Inflammatory macrophage treated with lipopolysaccharide for 1 hour (primary cell): Measurements from ENCODE around the gene ABHD16B.

Experiments
- DNase-seq, 2 donors: peaks; one replicate each; pipeline ENCODE4 v3.0.0-alpha.2; 2020 to 2022

The ABHD16B gene

GRCh38 chr20:63861365-63861934 lies at the start of gene ABHD16B:
Gene ABHD16B, plus strand, starts transcription at chr20:63861498. Its CDS starts 43 bp downstream, at chr20:63861541.
- DNase-seq, result no peak

DNA sequence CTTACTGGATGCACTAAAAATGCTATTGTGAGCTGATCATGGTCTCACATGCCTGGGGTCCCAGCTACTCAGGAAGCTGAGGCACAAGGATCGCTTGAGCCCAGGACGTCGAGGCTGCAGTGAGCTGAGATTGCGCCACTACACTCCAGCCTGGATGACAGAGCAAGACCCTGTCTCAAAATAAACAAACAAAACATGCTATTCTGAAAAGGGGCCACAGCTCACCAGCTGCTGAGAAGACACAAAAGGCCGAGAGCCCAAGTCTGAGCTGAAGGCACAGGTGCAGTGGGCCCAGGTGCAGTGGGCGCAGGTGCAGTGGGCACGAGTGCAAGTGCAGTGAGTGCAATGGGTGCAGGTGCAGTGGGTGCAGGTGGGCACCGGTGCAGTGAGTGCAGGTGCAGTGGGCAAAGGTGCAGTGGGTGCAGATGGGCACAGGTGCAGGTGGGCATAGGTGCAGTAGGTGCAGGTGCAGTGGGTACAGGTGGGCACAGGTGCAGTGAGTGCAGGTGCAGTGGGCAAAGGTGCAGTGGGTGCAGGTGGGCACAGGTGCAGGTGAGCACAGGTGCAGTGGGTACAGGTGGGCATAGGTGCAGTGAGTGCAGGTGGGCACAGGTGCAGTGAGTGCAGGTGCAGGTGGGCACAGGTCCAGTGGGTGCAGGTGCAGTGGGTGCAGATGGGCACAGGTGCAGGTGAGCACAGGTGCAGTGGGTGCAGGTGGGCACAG lies 46.2 kb upstream of the ABHD16B start:
- DNase-seq, result no peak

- peak in 1 of 2 donors; percentile 12 for DNase-seq
These were observed 45.6 kb upstream of the ABHD16B start for GRCh38 chr20:63815615-63816253.

DNA sequence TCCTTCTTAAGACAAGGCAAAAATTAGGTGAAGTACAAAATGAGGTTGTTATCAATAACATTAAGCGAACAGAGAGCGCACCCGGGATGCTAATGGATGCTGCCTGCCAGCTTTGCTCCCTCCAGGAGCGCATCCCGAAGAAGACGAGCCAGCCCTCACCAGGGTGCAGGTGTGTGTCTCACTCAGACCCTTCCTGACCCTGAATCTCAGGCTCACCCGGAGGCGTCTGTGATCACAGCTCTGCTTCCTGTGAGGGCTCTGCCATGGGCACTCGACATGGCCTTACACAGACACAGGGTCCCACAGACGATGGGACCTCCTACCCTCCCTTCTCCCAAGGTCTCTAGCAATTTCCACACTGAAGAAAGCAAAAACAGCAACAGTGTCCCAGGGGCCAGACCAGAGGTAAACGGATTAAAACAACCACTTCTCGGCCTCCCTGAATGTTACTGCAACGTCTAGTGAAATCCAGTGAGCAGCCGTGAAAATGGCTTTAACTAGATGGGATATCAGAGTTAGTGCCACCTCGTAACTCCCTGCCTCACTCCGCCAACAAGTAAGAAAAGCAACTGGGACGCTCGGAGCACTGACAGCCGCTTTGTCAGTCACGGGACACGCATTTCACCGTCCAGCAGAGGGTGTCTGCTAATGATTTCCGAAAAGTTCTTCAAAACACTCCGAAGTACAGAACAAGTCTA lies 41.9 kb upstream of the ABHD16B start:
- DNase-seq, result no peak

- peak; percentile 35 to 50 for DNase-seq
These were observed 39.5 kb upstream of the ABHD16B start for GRCh38 chr20:63821811-63822210.

DNA sequence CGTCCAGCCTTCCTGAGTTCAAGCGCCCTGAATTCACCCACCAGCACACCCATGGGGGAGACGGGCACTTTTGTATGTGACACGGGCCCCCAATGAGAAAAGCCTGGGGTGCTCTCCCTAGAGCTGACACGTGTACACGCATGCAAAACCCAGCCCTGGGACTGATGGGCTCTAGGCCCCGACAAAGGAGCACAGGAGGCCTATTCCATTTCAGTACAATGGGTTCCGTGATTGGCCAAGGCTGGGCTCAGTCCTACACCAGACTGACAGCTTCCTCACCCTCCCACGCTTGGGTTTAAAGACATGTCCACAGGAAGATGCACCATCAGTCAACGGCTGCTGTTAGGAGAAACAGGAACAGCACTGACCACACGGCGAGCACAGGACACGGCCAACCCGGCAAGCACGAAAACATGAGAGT lies 39.0 kb upstream of the ABHD16B start:
- DNase-seq, result peak; percentile 86 to 91

DNA sequence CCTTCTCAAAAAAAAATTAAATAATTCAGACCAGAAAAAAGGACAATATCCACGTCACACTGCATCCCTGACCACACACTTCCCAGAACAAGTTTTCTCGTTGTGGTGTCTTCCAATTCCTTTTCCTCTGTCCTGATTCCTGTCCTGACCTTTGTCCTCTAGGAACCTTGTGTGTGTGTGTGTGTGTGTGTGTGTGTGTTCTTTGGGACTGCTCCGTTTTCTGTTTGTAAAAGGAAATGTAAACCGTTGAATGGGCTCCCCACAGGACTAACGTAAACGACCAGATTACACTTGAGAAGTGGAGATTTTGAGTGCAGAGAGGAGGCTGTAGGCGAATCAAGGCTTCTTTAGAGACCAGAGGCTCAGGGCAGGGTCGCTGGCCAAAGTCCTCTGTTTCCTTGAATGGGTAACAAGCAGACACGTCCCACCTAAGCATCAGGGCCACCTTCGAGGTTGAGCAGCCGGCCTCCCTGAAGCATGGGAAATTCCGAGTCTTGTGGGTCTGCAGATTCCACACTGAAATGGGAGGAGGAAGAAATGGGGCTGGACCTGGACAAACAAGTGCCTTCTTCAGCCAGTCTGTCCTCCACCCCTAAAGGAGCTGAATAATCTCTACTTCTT lies 37.5 kb upstream of the ABHD16B start:
- no peak for DNase-seq

DNA sequence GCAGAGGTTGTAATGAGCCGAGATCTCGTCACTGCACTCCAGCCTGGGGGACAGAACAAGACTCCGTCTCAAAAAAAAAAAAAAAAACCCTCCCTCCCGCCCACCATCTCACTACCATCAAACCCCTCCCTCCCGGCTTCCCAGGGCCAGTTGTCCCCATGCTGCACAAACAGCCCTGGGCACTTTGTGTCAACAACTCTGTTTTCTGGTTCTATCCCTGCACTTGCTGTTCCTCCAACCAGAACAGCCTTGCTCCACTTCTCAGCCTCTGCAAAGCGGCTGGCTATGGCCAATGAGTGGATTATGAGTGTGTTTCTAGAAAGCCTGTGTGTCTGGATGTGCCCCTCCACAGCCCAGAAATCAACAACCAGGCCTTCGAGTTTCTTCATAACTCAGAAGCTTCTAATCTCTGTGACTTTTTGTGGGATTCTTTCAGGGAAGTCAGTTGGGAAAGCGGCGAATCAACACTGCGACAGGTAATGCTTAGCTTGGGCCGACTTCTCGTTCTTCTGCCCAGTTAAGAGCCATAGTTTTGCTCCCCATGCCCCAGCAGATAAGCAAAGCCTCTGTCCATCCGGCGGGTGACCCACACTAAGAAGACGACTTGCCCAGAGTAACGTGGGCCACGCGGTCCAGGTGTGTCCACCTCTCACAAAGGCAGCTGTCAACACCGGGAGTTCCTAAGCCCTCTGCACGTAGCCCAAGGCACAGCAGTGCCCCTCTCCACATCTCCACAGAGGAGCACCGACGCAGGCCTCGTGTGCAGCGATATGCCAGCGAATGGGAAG lies 35.8 kb upstream of the ABHD16B start:
- no peak for DNase-seq

DNA sequence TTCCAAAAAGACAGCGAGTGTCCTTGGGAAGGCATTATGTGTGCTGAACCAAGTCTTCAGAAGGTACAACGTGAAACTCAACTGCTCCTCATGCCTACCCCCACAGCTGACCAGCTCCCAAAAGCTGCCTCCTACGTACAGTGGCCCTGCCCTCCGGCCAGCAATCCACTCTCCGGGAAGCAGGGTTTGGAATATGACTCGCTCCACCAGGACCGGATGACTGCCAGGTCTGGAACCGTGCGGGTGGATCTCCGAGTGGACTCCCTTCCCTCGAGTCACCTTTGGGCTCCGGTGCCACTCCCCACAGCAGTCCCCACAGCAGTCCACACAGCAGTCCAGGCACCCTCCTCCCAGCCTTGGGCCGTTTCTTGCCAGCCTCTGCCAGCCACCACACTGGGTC lies 34.5 kb upstream of the ABHD16B start:
- no peak for DNase-seq

DNA sequence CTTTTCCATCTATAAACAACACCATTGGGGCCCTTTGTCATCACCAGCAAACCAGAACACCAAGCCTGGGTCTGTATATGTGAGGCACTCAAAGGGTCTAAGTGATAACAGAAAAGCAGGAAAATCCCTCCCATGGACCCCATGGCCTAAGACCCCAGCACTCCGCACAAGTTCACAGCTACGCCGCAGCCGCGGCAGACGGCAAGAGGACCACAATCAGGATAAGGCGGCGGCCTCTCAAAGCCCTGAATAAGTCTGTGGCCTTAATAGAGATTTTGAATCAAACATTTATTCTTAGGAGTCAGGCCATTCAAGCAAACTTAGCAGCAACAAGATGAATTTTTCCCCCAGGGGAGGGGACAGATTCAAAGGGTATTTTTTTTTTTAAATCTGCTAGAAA lies 33.2 kb upstream of the ABHD16B start:
- DNase-seq, result no peak

DNA sequence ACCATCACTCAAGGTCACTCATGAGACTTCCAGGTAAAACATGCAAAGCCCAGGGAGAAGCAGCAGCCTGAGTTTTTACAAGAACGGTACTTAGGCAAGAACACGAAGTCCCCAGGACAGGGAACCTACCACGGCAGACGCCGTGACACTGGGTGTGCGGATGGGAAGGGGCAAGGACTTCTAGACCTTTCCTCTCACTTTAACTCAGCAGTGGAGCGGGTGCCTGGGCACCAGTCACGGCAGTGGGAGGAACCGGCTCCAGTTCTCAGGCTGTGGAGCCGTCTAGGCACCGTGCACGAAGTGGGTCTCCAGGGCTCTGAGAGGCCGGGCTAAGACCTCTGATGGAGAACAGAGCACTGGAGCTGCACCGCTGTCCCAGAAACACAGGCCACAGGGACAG lies 32.8 kb upstream of the ABHD16B start:
- no peak for DNase-seq

GRCh38 chr20:63828951-63829350 lies 32.3 kb upstream of the ABHD16B start:
- DNase-seq, result no peak

DNA sequence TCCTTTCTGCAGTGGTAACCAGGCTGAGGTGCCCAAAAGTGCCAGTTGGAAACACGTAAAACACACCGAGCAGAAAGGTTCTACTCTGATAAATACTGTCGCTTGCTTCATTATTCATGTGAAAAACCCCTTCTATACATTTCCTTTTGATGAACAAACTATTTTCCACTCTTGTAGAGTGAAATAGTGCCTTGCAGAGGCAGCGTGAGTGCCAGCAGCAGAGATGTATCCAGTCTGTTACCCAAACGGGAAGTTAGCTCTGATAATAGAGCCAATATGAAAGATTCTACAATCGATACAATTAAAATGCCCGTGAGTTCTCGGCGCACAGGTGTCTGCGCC lies 31.7 kb upstream of the ABHD16B start:
- DNase-seq, result peak in 1 of 2 donors; percentile 28

GRCh38 chr20:63829945-63830835 lies 31.1 kb upstream of the ABHD16B start:
- peak; percentile 44 to 51 for DNase-seq

DNA sequence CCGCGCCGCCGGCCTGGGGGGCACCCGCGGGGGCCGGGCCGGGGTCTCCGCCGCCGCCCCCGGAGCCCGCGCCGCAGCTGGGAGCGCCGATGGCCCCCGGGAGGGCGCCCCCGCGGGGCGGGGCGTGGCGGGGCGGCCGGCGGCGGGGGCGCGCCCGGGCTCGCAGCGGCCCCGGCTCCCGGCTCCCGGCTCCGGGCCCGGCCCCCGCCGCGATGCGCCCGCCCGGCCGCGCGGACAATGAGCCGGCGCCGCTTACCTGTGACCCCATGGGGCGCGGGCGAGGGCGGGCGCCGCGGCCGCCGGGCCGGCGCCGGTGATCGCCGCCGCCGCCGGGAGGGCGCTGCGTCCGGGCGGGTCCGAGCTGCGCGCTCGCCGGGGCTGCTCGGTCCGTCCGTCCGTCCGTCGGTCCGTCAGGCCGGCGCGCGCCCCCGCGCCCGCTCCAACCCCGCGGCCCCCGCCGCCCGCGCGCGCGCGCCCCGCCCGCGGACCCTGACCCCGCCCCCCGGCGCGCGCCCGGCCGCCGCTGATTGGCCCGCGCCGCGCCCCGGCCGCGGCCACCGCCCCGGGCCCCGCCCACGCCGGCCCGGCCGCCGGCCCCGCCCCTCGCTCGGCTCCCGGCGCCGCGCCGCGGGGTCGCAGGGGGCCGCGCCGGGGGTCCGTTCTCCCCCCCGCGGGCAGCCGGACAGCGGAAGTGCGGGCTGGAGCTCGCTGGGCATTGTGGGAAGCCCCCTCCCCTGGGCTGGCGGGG lies 30.3 kb upstream of the ABHD16B start, which contains the start of gene ZBTB46:
TSS of gene ZBTB46 (minus strand) at position 424 of the 748 bp plus-strand sequence. CDS start 40,507 bp downstream, outside the sequence.
- peak; percentile 24 to 58 for DNase-seq

DNA sequence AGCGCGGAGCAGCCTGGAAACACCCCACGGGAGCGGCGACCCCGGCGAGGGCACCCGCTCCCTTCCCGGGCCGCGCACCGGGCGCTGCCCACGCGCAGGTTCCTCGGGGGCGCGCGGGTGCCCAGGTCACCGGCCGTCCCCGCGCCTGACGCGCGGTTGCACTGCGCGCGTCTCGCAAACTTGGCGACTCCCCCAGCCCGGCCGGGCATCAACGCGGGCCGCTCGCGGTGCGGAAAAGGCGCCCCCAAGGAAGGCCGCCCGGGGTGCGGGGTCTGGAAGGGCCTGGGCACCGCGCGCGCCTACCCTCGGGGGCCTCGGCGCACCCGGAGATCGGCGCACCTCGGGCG lies 29.7 kb upstream of the ABHD16B start:
- DNase-seq, result no peak

- peak in 1 of 2 donors; percentile 37 for DNase-seq
These were observed 29.2 kb upstream of the ABHD16B start for GRCh38 chr20:63831993-63832686.

DNA sequence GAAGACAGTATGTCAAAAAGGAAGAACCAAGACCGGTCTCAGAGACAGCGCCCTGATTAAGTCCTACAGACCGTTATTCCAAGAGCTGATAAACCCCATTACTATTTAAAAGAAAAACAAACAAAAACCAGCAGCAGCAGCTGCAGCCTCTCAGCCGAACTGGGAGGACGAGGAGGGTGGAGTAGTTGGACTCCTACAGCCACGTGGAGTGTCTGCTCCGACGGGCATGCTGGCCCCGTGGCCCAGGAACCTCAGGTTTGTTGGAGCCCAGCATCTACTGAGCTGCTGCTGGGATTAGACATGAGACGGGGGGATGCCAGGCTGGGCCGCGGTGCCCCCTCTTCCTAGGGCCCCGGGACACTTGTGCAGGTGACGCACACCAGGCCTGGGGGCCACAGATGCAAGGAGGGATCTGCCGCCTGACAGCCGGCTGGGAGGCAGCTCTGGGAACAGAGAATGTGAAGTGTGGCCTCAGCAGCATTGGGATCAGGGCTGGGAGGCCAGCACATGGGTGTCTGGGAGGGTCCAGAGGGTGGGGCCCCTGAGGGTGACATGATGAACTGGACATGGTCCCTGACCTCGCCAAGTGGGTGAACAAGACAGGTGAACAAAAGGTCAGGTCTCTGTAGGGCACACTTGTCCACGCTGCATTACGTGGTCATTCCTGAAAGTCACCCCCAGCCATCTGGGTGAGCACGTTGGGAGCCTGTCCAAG lies 27.4 kb upstream of the ABHD16B start:
- no peak for DNase-seq

GRCh38 chr20:63834491-63834880 lies 26.8 kb upstream of the ABHD16B start:
- DNase-seq, result no peak
